Fibroblast of peridontal ligament (primary cell): Measurements from ENCODE around the gene TTBK2.
"Not testable (repeated sequence)": the region's sequence is repeated elsewhere in the genome, so short reads cannot be mapped to it uniquely, and the experiment has no call there.

Experiments
- DNase-seq: peaks from one replicate; pipeline ENCODE4 v3.0.0-alpha.2; 2010; ENCODE audit errors: extremely low read depth

Gene TTBK2

GRCh38 chr15:42920519-42921341 lies at the start of gene TTBK2:
Gene TTBK2, minus strand, starts transcription at chr15:42920778. Its CDS starts 42,161 bp downstream, at chr15:42878617.
- DNase-seq: peak; percentile 98

- DNase-seq: no peak
Measured at GRCh38 chr15:42964476-42964875, 43.9 kb upstream of the TTBK2 start.

- DNase-seq: peak; percentile 71
Measured at GRCh38 chr15:42955518-42955917, 34.9 kb upstream of the TTBK2 start.

GRCh38 chr15:42954291-42954690 lies 33.7 kb upstream of the TTBK2 start:
- DNase-seq: no peak

- DNase-seq: not testable (repeated sequence)
Measured at GRCh38 chr15:42948898-42949297, 28.3 kb upstream of the TTBK2 start.

- DNase-seq: no peak
Measured at GRCh38 chr15:42940527-42940926, 19.9 kb upstream of the TTBK2 start.

GRCh38 chr15:42939841-42940240 lies 19.3 kb upstream of the TTBK2 start:
- no peak for DNase-seq

GRCh38 chr15:42937143-42937542 lies 16.6 kb upstream of the TTBK2 start:
- no peak for DNase-seq

GRCh38 chr15:42933886-42934667 lies 13.5 kb upstream of the TTBK2 start:
- DNase-seq: no peak

- DNase-seq: no peak
Measured at GRCh38 chr15:42932833-42933515, 12.4 kb upstream of the TTBK2 start.

GRCh38 chr15:42931702-42932486 lies 11.3 kb upstream of the TTBK2 start:
- no peak for DNase-seq

- no peak for DNase-seq
Measured at GRCh38 chr15:42929306-42929848, 8.8 kb upstream of the TTBK2 start.

- DNase-seq: peak; percentile 27
Measured at GRCh38 chr15:42921342-42921731, 759 bp upstream of the TTBK2 start.

GRCh38 chr15:42919799-42920518 lies 619 bp downstream of the TTBK2 start:
- peak; percentile 44 for DNase-seq

- DNase-seq: no peak
Measured at GRCh38 chr15:42919308-42919707, 1.3 kb downstream of the TTBK2 start.

GRCh38 chr15:42918047-42918446 lies 2.5 kb downstream of the TTBK2 start:
- no peak for DNase-seq

- DNase-seq: no peak
Measured at GRCh38 chr15:42915654-42916315, 4.8 kb downstream of the TTBK2 start.

- DNase-seq: peak; percentile 58
Measured at GRCh38 chr15:42914728-42915497, 5.7 kb downstream of the TTBK2 start.

- no peak for DNase-seq
Measured at GRCh38 chr15:42911058-42911592, 9.5 kb downstream of the TTBK2 start.
